Myocyte (in vitro differentiated cells): ENCODE data around the gene SLC2A4RG. TPM values are rescaled to one million over a fixed set of nuclear protein-coding genes. Genes with fewer than 3 reads are reported as not detected.

Source experiments
- DNase-seq: peaks from one replicate; pipeline ENCODE4 v3.0.0-alpha.2; 2012; ENCODE audit warnings: low read depth
- total RNA-seq: library from RNA; depleted of rRNA; stranded (reverse); fragments of >200 nt; gene quantifications from 2 replicates; pipeline ENCODE4 v1.2.3, GENCODE V29; 2014

Gene SLC2A4RG
- total RNA-seq, 1 donor from 2014 or later, result 96.8 TPM

GRCh38 chr20:63751471-63752271 lies 12.1 kb downstream of the SLC2A4RG start:
- DNase-seq, result no peak

GRCh38 chr20:63752411-63753101 lies 13.0 kb downstream of the SLC2A4RG start:
- DNase-seq, result no peak

GRCh38 chr20:63753381-63753780 lies 13.8 kb downstream of the SLC2A4RG start:
- DNase-seq, result no peak

GRCh38 chr20:63754008-63754407 lies 14.4 kb downstream of the SLC2A4RG start:
- no peak for DNase-seq

GRCh38 chr20:63755933-63756647 lies 16.5 kb downstream of the SLC2A4RG start:
- DNase-seq, result no peak

GRCh38 chr20:63756648-63756991 lies 17.0 kb downstream of the SLC2A4RG start:
- no peak for DNase-seq

GRCh38 chr20:63758152-63758551 lies 18.6 kb downstream of the SLC2A4RG start:
- DNase-seq, result no peak

- no peak for DNase-seq
Measured at GRCh38 chr20:63759377-63759901, 19.9 kb downstream of the SLC2A4RG start.

- DNase-seq, result no peak
Measured at GRCh38 chr20:63765082-63765873, 25.7 kb downstream of the SLC2A4RG start.

- no peak for DNase-seq
Measured at GRCh38 chr20:63765902-63766301, 26.3 kb downstream of the SLC2A4RG start.

- no peak for DNase-seq
Measured at GRCh38 chr20:63766695-63767426, 27.3 kb downstream of the SLC2A4RG start.

GRCh38 chr20:63767456-63767855 lies 27.9 kb downstream of the SLC2A4RG start:
- no peak for DNase-seq

GRCh38 chr20:63767886-63768285 lies 28.3 kb downstream of the SLC2A4RG start:
- no peak for DNase-seq

GRCh38 chr20:63768591-63769515 lies 29.3 kb downstream of the SLC2A4RG start:
- DNase-seq, result no peak

GRCh38 chr20:63769891-63770474 lies 30.4 kb downstream of the SLC2A4RG start:
- DNase-seq, result no peak

- DNase-seq, result no peak
Measured at GRCh38 chr20:63771046-63771707, 31.6 kb downstream of the SLC2A4RG start.

GRCh38 chr20:63772781-63773518 lies 33.4 kb downstream of the SLC2A4RG start:
- no peak for DNase-seq
